ENCODE data around the gene PPP1R26.

The PPP1R26 gene

DNA sequence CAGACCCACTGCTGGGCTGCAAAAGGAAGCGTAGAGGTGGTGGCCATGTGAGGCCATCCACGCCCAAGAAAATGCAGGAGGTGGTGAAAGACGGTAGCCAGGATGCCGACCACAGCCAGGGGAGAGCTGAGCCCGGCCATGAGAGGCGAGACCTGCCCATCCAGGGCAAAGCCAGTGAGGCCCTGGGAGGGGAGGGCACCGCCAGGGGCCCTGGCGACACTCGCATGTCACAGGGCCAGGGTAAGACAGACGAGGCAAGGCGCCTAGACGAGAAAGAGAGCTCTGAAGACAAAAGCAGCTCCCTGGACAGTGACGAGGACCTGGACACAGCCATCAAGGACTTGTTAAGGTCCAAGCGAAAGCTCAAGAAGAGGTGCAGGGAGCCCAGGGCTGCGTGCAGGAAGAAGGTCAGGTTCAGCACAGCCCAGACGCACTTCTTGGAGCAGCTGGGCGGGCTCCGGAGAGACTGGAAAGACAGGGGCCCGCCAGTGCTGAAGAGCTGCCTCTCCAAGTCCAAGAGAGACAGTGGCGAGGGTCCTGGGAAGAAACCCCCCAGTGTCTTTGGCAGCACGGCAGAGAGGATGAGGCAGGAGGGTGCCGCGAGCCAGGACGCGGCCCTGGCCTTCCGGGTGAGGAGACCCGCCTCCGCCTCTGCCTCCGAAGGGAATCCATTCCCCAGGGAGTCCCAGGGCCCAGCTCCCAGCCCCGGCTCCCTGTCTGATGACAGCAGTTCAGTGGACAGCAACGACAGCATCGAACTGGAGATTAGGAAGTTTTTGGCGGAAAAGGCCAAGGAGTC lies 6.9 kb downstream of the PPP1R26 start:
- DNase-seq (ENCODE audit: low spot score), result no peak
- TF ChIP-seq, protein P1, sequence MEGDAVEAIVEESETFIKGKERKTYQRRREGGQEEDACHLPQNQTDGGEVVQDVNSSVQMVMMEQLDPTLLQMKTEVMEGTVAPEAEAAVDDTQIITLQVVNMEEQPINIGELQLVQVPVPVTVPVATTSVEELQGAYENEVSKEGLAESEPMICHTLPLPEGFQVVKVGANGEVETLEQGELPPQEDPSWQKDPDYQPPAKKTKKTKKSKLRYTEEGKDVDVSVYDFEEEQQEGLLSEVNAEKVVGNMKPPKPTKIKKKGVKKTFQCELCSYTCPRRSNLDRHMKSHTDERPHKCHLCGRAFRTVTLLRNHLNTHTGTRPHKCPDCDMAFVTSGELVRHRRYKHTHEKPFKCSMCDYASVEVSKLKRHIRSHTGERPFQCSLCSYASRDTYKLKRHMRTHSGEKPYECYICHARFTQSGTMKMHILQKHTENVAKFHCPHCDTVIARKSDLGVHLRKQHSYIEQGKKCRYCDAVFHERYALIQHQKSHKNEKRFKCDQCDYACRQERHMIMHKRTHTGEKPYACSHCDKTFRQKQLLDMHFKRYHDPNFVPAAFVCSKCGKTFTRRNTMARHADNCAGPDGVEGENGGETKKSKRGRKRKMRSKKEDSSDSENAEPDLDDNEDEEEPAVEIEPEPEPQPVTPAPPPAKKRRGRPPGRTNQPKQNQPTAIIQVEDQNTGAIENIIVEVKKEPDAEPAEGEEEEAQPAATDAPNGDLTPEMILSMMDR (IDR thresholded peaks at IDR 0.05; ENCODE audit: extremely low read depth, insufficient read depth, missing control alignments), result no peak
- in situ Hi-C loops (cut with MboI; ENCODE audit: low pct_unique_long_range_greater_than_20kb, low sequenced_read_pairs, unreplicated experiment), result no loop called here

- in situ Hi-C loops (cut with MboI; ENCODE audit: low pct_unique_long_range_greater_than_20kb, low sequenced_read_pairs, unreplicated experiment), result no loop called here
- no peak for DNase-seq (ENCODE audit: low spot score)
- TF ChIP-seq, protein P1 (IDR thresholded peaks at IDR 0.05; ENCODE audit: extremely low read depth, insufficient read depth, missing control alignments), result no peak
Observed at GRCh38 chr9:135487281-135488012, 7.9 kb downstream of the PPP1R26 start.

GRCh38 chr9:135488013-135488330 lies 8.4 kb downstream of the PPP1R26 start:
- in situ Hi-C loops (cut with MboI; ENCODE audit: low pct_unique_long_range_greater_than_20kb, low sequenced_read_pairs, unreplicated experiment), result no loop called here
- no peak for DNase-seq (ENCODE audit: low spot score)

DNA sequence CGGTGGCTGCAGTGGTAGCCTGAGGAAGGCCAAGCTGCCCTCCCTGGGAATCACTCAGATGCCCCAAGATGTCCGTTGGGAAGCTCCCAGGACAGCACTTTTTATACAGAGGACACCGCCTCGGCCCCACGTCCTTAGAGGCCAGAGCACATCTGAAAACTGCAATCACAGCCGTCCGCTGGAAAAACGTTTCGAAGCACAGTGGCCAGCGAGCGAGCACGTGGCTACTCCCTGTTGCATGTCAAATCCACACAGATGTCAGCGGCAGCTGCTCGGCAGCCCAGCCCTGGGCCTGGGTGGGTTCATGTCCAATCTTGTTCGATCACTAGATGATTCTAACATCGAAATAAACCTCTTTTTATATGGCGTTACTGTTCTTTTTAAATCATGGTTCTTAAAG lies 8.9 kb downstream of the PPP1R26 start:
- no peak for DNase-seq (ENCODE audit: low spot score)
- TF ChIP-seq, protein P1 (IDR thresholded peaks at IDR 0.05; ENCODE audit: extremely low read depth, insufficient read depth, missing control alignments), result no peak
- in situ Hi-C loops (cut with MboI; ENCODE audit: low pct_unique_long_range_greater_than_20kb, low sequenced_read_pairs, unreplicated experiment), result no loop called here

More at GRCh38 chr9:135488013-135488330, 8.4 kb downstream of the PPP1R26 start:
- TF ChIP-seq, protein P1 (IDR thresholded peaks at IDR 0.05; ENCODE audit: extremely low read depth, insufficient read depth, missing control alignments), result no peak

- in situ Hi-C loops (cut with MboI; ENCODE audit: low pct_unique_long_range_greater_than_20kb, low sequenced_read_pairs, unreplicated experiment), result no loop called here
- DNase-seq (ENCODE audit: low spot score), result no peak
- TF ChIP-seq, protein P1 (IDR thresholded peaks at IDR 0.05; ENCODE audit: extremely low read depth, insufficient read depth, missing control alignments), result no peak
Observed at GRCh38 chr9:135489188-135489906, 9.8 kb downstream of the PPP1R26 start.

- in situ Hi-C loops (cut with MboI; ENCODE audit: low pct_unique_long_range_greater_than_20kb, low sequenced_read_pairs, unreplicated experiment), result no loop called here
- DNase-seq (ENCODE audit: low spot score), result no peak
- TF ChIP-seq, protein P1 (IDR thresholded peaks at IDR 0.05; ENCODE audit: extremely low read depth, insufficient read depth, missing control alignments), result no peak
Observed at GRCh38 chr9:135490166-135490870, 10.7 kb downstream of the PPP1R26 start.

Data from GM13977 (cell line).